H9 (cell line): Measurements from ENCODE around the gene CD53. TPM values are rescaled to one million over a fixed set of nuclear protein-coding genes. Genes with fewer than 3 reads are reported as not detected.

Experiments
- DNase-seq: peaks from one replicate; pipeline ENCODE4 v3.0.0-alpha.2; 2017
- H2AFZ ChIP-seq: one replicate; pipeline ENCODE4 v1.6.1; 2013; ENCODE audit warnings: mild to moderate bottlenecking, low read length, control low read depth, moderate library complexity
- H2AK5ac ChIP-seq: 2 replicates; pipeline ENCODE4 v1.6.1; 2013; ENCODE audit warnings: low read length, control low read depth, mixed read lengths; ENCODE audit not compliant: insufficient read length
- H2BK120ac ChIP-seq: one replicate; pipeline ENCODE4 v1.6.1; 2013; ENCODE audit warnings: low read depth, mild to moderate bottlenecking, low read length, control low read depth, inconsistent platforms; ENCODE audit not compliant: poor library complexity, severe bottlenecking
- H2BK12ac ChIP-seq: 2 replicates; pipeline ENCODE4 v1.6.1; 2013; ENCODE audit warnings: low read length, control low read depth, mixed read lengths, low read depth; ENCODE audit not compliant: insufficient read length
- H2BK15ac ChIP-seq: 2 replicates; pipeline ENCODE4 v1.6.1; 2013; ENCODE audit warnings: low read depth, low read length, control low read depth
- H2BK20ac ChIP-seq: one replicate; pipeline ENCODE4 v1.6.1; 2013; ENCODE audit warnings: low read depth, mild to moderate bottlenecking, low read length, control low read depth, inconsistent platforms; ENCODE audit not compliant: poor library complexity, severe bottlenecking
- H2BK5ac ChIP-seq: 2 replicates; pipeline ENCODE4 v1.6.1; 2013; ENCODE audit warnings: low read length, control low read depth, mixed read lengths; ENCODE audit not compliant: insufficient read length
- H3K14ac ChIP-seq: 2 replicates; pipeline ENCODE4 v1.6.1; 2013; ENCODE audit warnings: low read length, control low read depth; ENCODE audit not compliant: insufficient read depth
- H3K18ac ChIP-seq: 2 replicates; pipeline ENCODE4 v1.6.1; 2013; ENCODE audit warnings: low read depth, mild to moderate bottlenecking, mixed read lengths, low read length, control low read depth; ENCODE audit not compliant: insufficient read length
- H3K23ac ChIP-seq: 2 replicates; pipeline ENCODE4 v1.6.1; 2013; ENCODE audit warnings: low read length, control low read depth, mixed read lengths, low read depth; ENCODE audit not compliant: insufficient read length
- H3K23me2 ChIP-seq: 2 replicates; pipeline ENCODE4 v1.6.1; 2013; ENCODE audit warnings: low read depth, mild to moderate bottlenecking, mixed read lengths, low read length, control low read depth; ENCODE audit not compliant: insufficient read length, poor library complexity, severe bottlenecking
- H3K27ac ChIP-seq: 2 replicates; pipeline ENCODE4 v1.5.1; 2013; ENCODE audit warnings: low read length, control low read depth, mixed read lengths, low read depth; ENCODE audit not compliant: insufficient read length
- H3K27me3 ChIP-seq: 2 replicates; pipeline ENCODE4 v1.6.1; 2013; ENCODE audit warnings: low read length, control low read depth, inconsistent platforms; ENCODE audit not compliant: insufficient read depth
- H3K4ac ChIP-seq: 2 replicates; pipeline ENCODE4 v1.6.1; 2013; ENCODE audit warnings: low read depth, mild to moderate bottlenecking, control low read depth, inconsistent platforms, low read length, moderate library complexity
- H3K4me1 ChIP-seq: 2 replicates; pipeline ENCODE4 v1.6.1; 2013; ENCODE audit warnings: low read length, control low read depth, inconsistent platforms; ENCODE audit not compliant: insufficient read depth
- H3K4me2 ChIP-seq: 2 replicates; pipeline ENCODE4 v1.6.1; 2013; ENCODE audit warnings: low read length, control low read depth, mixed read lengths; ENCODE audit not compliant: insufficient read length, insufficient read depth
- H3K56ac ChIP-seq: 2 replicates; pipeline ENCODE4 v1.6.1; 2013; ENCODE audit warnings: low read depth, mild to moderate bottlenecking, mixed read lengths, low read length, control low read depth; ENCODE audit not compliant: insufficient read length
- H3K79me1 ChIP-seq: 2 replicates; pipeline ENCODE4 v1.6.1; 2013; ENCODE audit warnings: low read depth, mild to moderate bottlenecking, moderate library complexity, low read length, control low read depth, inconsistent platforms; ENCODE audit not compliant: insufficient read depth, poor library complexity, severe bottlenecking
- H3K79me2 ChIP-seq: 2 replicates; pipeline ENCODE4 v1.6.1; 2013; ENCODE audit warnings: low read length, control low read depth, inconsistent platforms; ENCODE audit not compliant: insufficient read depth
- H3K9ac ChIP-seq: 2 replicates; pipeline ENCODE4 v1.6.1; 2013; ENCODE audit warnings: low read length, control low read depth, mixed read lengths; ENCODE audit not compliant: insufficient read length; ENCODE audit errors: extremely low read depth
- H3K9me3 ChIP-seq: one replicate; pipeline ENCODE4 v1.6.1; 2013; ENCODE audit warnings: low read depth, low read length, inconsistent platforms; ENCODE audit not compliant: control insufficient read depth
- H3T11ph ChIP-seq: one replicate; pipeline ENCODE4 v1.6.1; 2013; ENCODE audit warnings: mild to moderate bottlenecking, low read length, control low read depth, inconsistent platforms
- H4K20me1 ChIP-seq: one replicate; pipeline ENCODE4 v1.6.1; 2013; ENCODE audit not compliant: control insufficient read depth, insufficient read length, insufficient read depth
- H4K5ac ChIP-seq: 2 replicates; pipeline ENCODE4 v1.6.1; 2013; ENCODE audit warnings: low read depth, mild to moderate bottlenecking, mixed read lengths, low read length, control low read depth; ENCODE audit not compliant: insufficient read length
- H4K8ac ChIP-seq: replicated peaks from 2 replicates; pipeline ENCODE4 v1.6.1; 2013; ENCODE audit warnings: low read length, control low read depth, mixed read lengths, low read depth; ENCODE audit not compliant: insufficient read length
- H4K91ac ChIP-seq: 2 replicates; pipeline ENCODE4 v1.6.1; 2013; ENCODE audit warnings: low read depth, mild to moderate bottlenecking, moderate library complexity, mixed read lengths, low read length, control low read depth; ENCODE audit not compliant: insufficient read length
- H3K27ac Mint-ChIP-seq, 3 experiments: 2 replicates in 2 of 3; 3 replicates in 1 of 3; pipeline ENCODE4 v1.8.0; 2020 to 2021; ENCODE audit warnings: mixed read lengths in 3 of 3, mild to moderate bottlenecking in 1 of 3, moderate library complexity in 1 of 3
- H3K27me3 Mint-ChIP-seq: 2 replicates; pipeline ENCODE4 v1.8.0; 2021; ENCODE audit warnings: low read depth, mild to moderate bottlenecking, moderate library complexity, mixed read lengths
- H3K36me3 Mint-ChIP-seq, 3 experiments: 2 replicates in 2 of 3; 3 replicates in 1 of 3; pipeline ENCODE4 v1.8.0; 2020 to 2021; ENCODE audit warnings: low read depth in 3 of 3, mixed read lengths in 3 of 3; ENCODE audit not compliant: insufficient read depth in 1 of 3
- H3K4me1 Mint-ChIP-seq, 2 experiments: 2 replicates each; pipeline ENCODE4 v1.8.0; 2020; ENCODE audit warnings: mixed read lengths in 2 of 2
- H3K4me3 Mint-ChIP-seq, 2 experiments: 2 replicates in 1 of 2; 3 replicates in 1 of 2; pipeline ENCODE4 v1.8.0; 2020 to 2021; ENCODE audit warnings: mild to moderate bottlenecking in 2 of 2, mixed read lengths in 2 of 2, moderate library complexity in 1 of 2
- H3K9me3 Mint-ChIP-seq, 2 experiments: 2 replicates in 1 of 2; 3 replicates in 1 of 2; pipeline ENCODE4 v1.8.0; 2020; ENCODE audit warnings: mild to moderate bottlenecking in 2 of 2, mixed read lengths in 2 of 2, moderate library complexity in 1 of 2
- CTCF ChIP-seq: fragments of 200-600 bp; sonication (generic); conservative IDR thresholded peaks from 3 replicates; pipeline ENCODE4 v1.8.0; 2021; ENCODE audit warnings: antibody characterized with exemption, mild to moderate bottlenecking
- WGBS: extraction: QIAGEN DNeasy Blood & Tissue Kit; methylation state at CpG from one replicate; pipeline ENCODE4 v1.1.7; 2013; ENCODE audit warnings: missing lambda C conversion rate, low lambda C conversion rate, mixed read lengths; ENCODE audit not compliant: insufficient read length; ENCODE audit errors: extremely low coverage; 5-methylcytosine and 5-hydroxymethylcytosine counted together
- total RNA-seq: library from RNA; stranded (reverse); gene quantifications from 2 replicates; pipeline ENCODE4 v1.2.1, GENCODE V29; 2021

The CD53 gene
- total RNA-seq, 1 experiment from 2014 or later: 0.15 TPM

GRCh38 chr1:110944806-110945205 lies 71.9 kb downstream of the CD53 start:
- no peak overlapping the region for H2BK12ac ChIP-seq
- no peak overlapping the region for H3K27ac ChIP-seq
- no peak overlapping the region for H3K27ac Mint-ChIP-seq
- no peaks in the 10 kb centered on the region for H3K9me3 ChIP-seq
- no peaks in the 10 kb centered on the region; the same call in 1 of the 2 replicates for H3K27me3 Mint-ChIP-seq
- H3T11ph ChIP-seq: no peak overlapping the region
- WGBS: no CpG with 5 or more reads among the region's 3 CpGs
- no peaks in the 10 kb centered on the region for H3K79me2 ChIP-seq
- no peak overlapping the region for H3K4me3 Mint-ChIP-seq
- no peak for TF ChIP-seq CTCF
- no peaks in the 10 kb centered on the region for H3K23me2 ChIP-seq
- H3K14ac ChIP-seq: no peak overlapping the region
- no peak overlapping the region for H3K56ac ChIP-seq
- no peaks in the 10 kb centered on the region for H4K20me1 ChIP-seq
- no peak overlapping the region for H2BK15ac ChIP-seq
- no peak overlapping the region for H2BK120ac ChIP-seq
- no peak overlapping the region for H3K9ac ChIP-seq
- H2AK5ac ChIP-seq: no peak overlapping the region
- peaks cover 6 to 7% of the 10 kb centered on the region in 2 experiments; a peak in 4 of 5 replicates for H3K9me3 Mint-ChIP-seq
- no peak for DNase-seq
- peaks cover 3 to 13% (median 10%) of the 10 kb centered on the region in 3 experiments; a peak in 6 of 7 replicates for H3K36me3 Mint-ChIP-seq
- H3K4me1 Mint-ChIP-seq: no peaks in the 10 kb centered on the region
- H3K23ac ChIP-seq: no peak overlapping the region
- H2AFZ ChIP-seq: no peak overlapping the region
- no peaks in the 10 kb centered on the region for H3K27me3 ChIP-seq
- H2BK20ac ChIP-seq: no peak overlapping the region
- no peak overlapping the region for H4K8ac ChIP-seq
- no peaks in the 10 kb centered on the region for H3K79me1 ChIP-seq
- no peak overlapping the region for H2BK5ac ChIP-seq
- no peaks in the 10 kb centered on the region for H3K4me1 ChIP-seq
- H3K18ac ChIP-seq: no peak overlapping the region
- H4K91ac ChIP-seq: no peak overlapping the region
- no peak overlapping the region for H3K4me2 ChIP-seq
- H4K5ac ChIP-seq: no peak overlapping the region
- H3K4ac ChIP-seq: no peak overlapping the region
